ENCODE results near the gene SLCO4A1. TPM values are rescaled to one million over a fixed set of nuclear protein-coding genes. Genes with fewer than 3 reads are reported as not detected.

Gene SLCO4A1
- polyA plus RNA-seq, 3 donors, result 6.8 to 45.9 (median 37.8) TPM

DNA sequence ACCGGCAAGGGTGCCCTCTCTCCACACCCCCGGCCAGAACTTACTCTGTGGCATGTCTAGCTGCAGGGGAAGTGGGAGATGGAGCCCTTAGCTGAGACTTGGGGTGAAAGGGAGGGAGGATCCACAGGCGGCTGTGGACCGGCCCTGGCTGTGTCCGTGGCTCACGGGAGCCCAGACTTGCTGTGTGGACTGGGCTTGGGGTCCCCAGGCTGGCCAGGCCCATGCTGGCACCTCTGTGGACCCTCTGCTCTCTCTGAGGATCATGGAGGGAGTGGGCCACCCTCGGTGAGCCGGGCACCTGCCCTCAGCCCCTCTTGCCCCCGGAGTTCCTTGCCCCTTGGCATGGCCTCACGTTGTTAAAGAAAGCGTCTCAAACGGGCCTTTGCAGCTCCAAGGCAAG, 57.4 kb downstream of the SLCO4A1 start:
- WGBS, 3 donors, result 78 to 95% (median 89%) methylated on average over 12 of the region's 12 CpGs
- no peak overlapping the region for H3K27ac ChIP-seq (ENCODE audit: low read depth, low read length)

DNA sequence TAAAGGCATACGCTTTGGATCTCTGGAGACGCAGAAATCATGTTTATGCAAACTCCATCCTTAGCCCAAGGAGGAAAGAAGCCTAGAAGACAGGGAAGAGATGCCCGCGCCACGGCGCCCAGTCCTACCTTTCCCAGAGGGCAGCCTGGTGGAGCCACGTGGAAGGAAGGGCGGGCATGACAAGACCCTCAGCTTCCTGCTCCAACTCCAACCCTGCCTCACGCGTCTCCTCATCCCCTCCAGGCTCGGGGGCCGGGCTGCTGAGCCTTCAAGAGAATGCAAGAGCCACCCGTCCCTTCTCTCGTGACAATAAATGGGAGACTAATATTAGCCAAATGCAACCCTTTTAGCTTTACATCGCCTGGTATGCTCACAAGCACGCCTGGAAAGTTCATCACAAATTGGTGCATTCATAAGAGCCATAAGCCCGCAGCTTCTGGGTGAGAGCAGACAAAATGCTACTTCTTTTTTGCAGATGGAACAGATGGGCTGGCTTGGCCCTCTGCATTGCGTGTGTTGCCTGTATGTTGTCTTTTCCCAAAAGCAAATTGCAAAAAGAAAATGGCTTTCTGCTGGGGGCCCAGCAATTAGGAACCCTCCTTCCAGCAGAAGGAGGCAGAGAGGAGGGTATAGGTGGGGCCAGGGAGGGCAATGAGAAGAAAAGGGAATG, 58.1 kb downstream of the SLCO4A1 start:
- WGBS, 3 donors, result 75 to 92% (median 89%) methylated on average over 18 of the region's 18 CpGs
- H3K27ac ChIP-seq (ENCODE audit: low read depth, low read length), result no peak overlapping the region

DNA sequence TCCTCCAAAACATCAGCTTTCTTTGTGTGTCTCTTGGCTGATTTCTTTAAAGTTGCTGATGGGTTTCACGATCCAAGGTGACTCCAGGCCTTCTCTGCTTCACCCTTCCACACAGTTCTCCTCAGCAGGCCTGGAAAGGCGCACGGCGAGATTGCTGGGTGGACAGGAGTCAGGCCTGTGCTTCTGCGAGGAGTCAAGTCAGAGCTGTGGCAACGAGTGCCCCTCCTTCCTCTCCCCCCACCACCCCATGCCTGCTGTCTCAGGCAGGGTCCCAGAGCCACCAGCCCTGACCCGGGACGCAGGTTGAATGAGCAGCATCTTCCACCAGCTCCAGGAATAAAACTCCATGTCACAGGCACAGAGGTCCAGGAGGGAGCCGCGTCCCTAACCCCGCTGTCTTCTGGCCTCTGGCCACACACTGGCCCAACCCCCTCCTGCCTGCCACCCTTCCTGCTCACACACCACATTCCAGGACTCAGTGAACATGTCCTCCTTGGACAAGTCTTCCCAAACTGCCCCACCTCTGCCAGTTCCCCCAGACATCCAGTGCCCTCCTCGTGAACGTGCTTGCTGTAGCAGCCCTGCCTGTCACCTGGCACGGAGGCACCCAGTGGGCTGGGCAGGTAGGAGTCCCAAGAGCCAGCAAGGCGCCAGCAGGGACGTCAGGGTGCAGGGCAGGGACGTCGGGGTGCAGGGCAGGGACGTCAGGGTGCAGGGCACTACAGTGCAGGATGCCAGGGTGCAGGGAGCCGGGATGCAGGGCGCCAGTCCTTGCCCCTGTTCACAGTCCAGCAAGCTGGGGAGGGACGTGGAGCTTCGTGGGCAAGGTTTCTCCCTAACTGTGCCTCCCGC, 59.1 kb downstream of the SLCO4A1 start:
- WGBS, 3 donors, result 68 to 83% (median 82%) methylated on average over 24 of the region's 24 CpGs
- H3K27ac ChIP-seq (ENCODE audit: low read depth, low read length), result no peak overlapping the region

DNA sequence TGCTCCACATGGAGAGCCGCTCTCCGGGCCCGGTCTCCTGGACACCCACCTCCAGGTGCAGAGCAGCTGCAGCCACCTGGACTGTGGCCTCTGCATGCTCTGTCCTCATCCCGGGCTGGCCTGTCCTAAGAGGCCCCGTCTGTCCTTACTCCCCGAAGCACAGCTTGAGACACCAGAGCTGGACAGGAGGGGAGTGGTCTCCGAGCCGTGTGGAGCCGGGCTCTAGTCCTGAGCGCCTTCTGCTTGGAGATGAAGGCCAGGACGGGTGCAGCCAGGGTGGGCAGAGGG, 59.7 kb downstream of the SLCO4A1 start:
- no peak overlapping the region for H3K27ac ChIP-seq (ENCODE audit: low read depth, low read length)
- WGBS, 3 donors, result 61 to 85% (median 84%) methylated on average over 11 of the region's 11 CpGs

DNA sequence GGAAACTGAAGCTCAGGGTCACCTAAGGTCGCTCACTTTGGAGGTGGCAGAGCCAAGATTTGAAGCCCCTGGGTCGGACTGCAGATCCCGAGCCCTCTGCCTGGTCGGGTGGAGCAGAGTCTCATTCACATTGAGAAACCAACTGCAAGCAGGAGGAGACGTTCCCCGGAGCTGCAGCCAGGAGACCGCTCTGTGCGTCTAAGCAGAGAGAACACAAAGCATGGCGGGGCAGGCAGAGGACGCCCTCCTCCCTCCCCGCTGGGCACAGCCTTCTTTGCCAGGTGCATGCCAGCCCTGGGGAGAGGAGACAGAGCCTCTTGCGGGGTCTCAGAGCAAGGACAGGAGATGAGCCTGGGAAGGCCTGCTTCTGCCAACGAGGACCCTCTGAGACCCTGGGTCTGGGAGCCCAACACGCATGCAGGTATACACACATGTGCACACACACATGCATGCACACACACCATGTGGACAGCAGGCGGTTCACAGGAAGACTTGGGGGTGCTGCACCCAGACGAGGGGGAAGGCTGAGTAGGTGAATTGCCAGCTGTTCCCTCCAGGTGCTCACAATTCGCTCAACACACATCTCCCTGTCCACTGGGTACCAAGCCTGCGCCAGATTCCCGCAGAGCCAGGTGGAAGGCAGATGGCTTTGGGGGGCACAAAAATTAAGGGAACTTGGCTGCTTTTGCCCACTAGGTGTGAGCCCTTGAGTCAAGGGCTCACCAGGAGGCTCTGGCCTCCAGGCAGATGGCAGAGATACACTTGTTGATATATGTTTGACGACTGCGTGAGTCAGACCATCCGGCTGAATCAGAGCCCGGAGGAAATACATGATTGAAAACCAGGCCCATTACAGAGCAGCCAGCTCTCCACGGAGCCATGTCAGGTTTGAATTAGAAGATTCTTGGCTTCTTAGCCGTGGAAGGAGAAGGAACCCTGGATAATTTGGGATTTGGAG, 60.9 kb downstream of the SLCO4A1 start:
- H3K27ac ChIP-seq (ENCODE audit: low read depth, low read length), result no peak overlapping the region
- 72 to 82% (median 73%) methylated on average over 23 to 25 of the region's 25 CpGs for WGBS, 3 donors

DNA sequence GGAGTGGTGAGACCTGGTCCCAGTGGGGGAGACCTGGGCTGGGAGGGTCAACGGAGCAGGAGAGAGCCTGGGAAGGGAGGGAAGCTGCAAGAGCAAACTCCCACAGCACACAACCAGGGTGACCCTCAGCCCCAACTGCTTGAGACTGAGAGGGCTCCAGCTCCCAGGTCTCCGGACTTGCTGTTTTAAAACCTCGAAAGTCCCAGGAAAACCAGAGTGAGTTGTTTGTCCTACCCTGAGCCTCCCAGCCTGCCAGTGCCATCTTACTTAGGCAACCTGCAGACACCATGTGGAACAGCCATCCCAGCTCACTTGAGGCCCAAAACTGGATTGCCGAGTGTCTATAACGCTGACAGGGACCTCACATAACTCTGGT, 61.5 kb downstream of the SLCO4A1 start:
- H3K27ac ChIP-seq (ENCODE audit: low read depth, low read length), result no peak overlapping the region
- 75 to 86% (median 83%) methylated on average over 5 of the region's 5 CpGs for WGBS, 3 donors

DNA sequence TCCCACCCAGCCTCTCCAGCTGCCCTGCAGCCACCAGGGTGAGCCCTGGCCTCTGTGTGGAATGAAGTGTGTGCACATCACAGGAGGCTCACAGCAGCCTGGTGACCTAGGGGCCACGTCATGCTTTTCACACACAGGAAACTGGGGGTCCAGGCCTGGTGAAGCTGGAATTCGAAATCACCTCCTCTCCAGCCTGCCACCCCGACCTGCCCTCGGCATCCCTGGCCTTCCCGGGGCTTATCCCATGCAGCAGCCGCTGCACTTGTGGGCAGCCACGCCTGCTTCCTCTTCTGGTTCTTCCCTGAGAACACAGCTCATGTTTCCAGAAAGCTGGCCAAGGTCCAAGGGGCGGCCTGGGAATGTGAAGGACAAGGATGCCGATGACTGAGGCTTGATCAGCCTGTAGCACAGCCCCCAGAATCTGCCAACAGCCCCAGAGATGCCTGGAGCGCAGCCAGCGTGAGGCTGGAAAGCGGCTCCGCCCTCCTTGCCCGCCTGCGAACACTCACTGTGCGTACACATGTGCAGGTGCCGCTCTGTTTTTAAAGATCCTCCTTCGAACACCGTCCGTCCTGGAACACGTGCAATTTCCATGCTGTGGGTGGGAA, 62.1 kb downstream of the SLCO4A1 start:
- H3K27ac ChIP-seq (ENCODE audit: low read depth, low read length), result no peak overlapping the region
- 15 to 25% (median 22%) methylated on average over 21 of the region's 21 CpGs for WGBS, 3 donors

DNA sequence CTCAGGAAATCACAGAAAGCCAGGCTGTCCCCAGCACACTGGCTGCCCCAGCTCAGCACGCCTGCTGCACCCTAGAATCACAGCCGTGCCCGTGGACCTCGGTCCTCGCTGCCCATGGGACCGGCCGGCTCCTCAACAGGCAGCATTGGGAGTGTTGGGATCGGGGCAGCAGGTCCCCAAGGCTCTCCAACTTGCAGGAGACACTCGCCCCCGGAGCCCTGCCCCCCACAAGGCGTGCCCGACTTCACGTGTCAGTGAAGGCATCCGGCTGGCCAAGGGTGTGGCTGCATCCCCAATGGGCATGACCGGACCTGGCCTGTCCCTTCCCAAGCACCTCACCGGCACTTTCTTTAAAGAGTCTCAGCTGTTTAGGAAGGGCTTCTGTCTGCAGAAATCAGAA, 63.3 kb downstream of the SLCO4A1 start:
- WGBS, 3 donors, result 81 to 85% (median 84%) methylated on average over 16 of the region's 16 CpGs

DNA sequence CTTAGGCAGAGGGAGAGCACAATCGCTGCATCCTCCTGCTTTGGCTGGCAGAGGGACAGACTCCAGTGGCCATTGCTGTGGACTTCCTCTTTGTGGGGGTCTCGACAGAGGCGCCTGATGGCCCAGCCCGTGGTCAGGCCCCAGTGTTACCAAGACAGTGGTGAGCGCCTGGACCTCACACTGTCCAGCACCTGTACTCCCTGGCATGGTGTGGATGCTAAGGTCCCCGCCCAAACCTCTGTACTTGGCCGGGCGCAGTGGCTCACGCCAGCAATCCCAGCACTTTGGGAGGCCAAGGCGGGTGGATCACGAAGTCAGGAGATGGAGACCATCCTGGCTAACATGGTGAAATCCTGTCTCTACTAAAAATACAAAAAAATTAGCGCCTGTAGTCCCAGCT, 64.0 kb downstream of the SLCO4A1 start:
- H3K27ac ChIP-seq (ENCODE audit: low read depth, low read length), result no peak overlapping the region

More for the DNA sequence above, 63.3 kb downstream of the SLCO4A1 start:
- H3K27ac ChIP-seq (ENCODE audit: low read depth, low read length), result no peak overlapping the region

DNA sequence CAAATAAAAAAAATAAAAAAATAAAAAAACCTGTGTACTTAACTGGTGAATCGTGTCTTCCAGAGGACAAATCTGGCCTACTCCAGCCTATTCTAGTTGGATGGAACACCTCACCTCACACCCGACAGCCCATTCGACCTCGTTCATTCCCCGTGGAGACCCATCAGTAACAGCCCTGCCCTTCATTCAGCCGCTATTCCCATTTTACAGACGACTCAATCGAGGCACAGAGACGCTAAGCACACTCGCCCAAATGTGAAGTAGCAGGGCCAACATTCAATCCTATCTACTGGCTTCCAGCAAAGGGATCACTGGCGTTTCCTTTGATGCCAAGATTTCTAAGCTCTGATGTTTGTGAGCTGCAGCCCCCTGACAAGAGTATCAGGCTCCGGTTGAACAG, 64.6 kb downstream of the SLCO4A1 start:
- 68 to 84% (median 83%) methylated on average over 12 of the region's 12 CpGs for whole genome bisulfite sequencing, 3 donors
- no peak overlapping the region for H3K27ac ChIP-seq (ENCODE audit: low read depth, low read length)

More for the DNA sequence above, 64.0 kb downstream of the SLCO4A1 start:
- WGBS, 3 donors, result 73 to 84% (median 78%) methylated on average over 12 of the region's 12 CpGs

DNA sequence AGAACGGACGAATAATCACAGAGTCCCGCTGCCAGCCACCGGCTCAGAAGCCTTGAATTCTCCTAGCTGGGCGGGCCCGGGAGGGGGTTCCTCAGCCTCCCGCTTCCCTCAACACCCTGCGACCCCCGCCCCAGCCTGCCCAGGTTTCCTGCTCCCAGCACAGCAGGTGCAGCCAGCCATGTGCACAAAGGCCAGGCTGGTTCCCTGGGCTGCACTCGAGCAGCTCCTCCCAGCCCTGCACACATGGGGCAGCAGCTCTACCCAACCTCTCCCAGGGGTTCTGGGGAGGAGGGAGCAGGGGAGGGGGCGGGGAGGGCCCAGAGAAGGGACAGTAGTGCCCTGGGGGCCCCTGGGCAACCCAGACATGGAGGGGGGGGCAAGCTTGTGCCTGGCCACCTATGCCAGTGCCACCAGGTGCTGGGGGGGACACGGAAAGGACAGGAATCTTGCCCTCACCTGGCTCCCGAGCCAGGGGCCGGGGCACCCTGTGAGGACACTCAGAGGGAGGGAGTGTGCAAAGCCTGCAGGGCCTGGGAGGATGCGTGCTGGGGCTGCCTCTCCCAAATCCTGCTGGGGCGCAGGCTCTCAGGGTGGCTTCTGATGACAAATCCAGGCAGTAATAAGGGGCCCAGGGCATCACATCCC, 65.1 kb downstream of the SLCO4A1 start:
- no peak overlapping the region for H3K27ac ChIP-seq (ENCODE audit: low read depth, low read length)
- 41 to 63% (median 59%) methylated on average over 15 to 16 of the region's 16 CpGs for WGBS, 3 donors

DNA sequence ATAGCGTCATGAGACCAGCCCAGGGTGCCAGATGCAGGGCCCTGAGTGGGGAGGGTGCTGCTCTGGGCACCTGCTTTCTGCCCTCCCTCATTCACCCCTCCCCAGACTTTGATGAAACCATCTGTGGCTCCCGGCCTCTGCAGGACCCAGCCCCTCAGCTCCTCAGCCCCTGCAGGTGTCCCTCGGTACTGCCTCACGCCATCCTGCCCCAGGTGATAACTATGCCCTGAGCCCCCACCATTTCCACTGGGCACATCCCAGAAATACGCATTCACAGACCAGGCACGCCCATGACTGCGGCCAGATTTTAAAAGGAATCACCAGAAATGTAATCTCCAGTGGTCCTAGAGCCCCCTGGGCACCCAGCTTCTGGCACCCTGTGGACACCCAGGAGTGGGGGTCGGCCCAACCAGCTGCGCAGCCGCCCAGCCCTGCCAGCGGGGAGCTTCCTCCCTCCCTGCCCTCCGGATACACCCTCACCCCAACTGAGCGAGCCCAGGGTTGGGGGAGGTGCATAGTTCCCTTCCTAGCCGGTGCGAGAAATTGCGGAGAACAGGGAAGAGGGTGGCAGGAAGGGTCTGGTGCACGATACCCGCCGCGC, 65.7 kb downstream of the SLCO4A1 start:
- WGBS, 3 donors, result 0 to 4% (median 3%) methylated on average over 19 to 20 of the region's 20 CpGs
- H3K27ac ChIP-seq (ENCODE audit: low read depth, low read length), result no peak overlapping the region

DNA sequence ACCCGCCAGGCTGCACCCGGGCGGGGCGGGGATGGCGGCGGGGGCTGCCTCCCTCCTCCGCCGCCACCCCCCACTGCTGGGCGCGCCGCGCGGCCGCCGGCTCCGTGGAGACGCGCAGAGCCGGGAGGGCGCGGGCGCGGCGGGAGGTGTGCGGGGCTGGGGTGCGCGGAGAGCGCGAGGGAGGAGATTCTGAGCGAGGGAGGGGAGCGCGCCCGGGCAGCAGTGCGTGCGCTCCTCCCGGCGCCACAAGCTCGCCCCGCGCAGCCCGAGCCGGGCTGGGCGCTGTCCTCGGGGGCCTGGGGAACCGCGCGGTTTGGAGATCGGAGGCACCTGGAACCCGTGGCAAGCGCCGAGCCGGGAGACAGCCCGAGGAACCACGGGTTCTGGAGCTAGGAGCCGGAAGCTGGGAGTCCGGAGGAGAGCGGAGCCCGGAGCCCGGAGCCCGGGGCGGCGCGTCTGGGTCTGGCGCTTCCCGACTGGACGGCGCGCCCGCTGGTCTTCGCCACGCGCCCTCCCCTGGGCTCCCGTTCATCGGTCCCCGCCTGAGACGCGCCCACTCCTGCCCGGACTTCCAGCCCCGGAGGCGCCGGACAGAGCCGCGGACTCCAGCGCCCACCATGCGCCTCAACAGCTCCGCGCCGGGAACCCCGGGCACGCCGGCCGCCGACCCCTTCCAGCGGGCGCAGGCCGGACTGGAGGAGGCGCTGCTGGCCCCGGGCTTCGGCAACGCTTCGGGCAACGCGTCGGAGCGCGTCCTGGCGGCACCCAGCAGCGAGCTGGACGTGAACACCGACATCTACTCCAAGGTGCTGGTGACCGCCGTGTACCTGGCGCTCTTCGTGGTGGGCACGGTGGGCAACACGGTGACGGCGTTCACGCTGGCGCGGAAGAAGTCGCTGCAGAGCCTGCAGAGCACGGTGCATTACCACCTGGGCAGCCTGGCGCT, 66.6 kb downstream of the SLCO4A1 start, which contains the start of gene NTSR1:
Gene NTSR1, plus strand, starts transcription at position 246 of the 946 bp plus-strand sequence. Its CDS starts 372 bp downstream, at position 618.
- H3K27ac ChIP-seq (ENCODE audit: low read depth, low read length), result no peak within 1 kb of the TSS
- WGBS, 3 donors, result 9 to 16% (median 13%) methylated on average over 63 to 121 of the region's 124 CpGs

DNA sequence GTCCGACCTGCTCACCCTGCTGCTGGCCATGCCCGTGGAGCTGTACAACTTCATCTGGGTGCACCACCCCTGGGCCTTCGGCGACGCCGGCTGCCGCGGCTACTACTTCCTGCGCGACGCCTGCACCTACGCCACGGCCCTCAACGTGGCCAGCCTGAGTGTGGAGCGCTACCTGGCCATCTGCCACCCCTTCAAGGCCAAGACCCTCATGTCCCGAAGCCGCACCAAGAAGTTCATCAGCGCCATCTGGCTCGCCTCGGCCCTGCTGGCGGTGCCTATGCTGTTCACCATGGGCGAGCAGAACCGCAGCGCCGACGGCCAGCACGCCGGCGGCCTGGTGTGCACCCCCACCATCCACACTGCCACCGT, 67.2 kb downstream of the SLCO4A1 start:
- 64 to 79% (median 73%) methylated on average over 30 of the region's 30 CpGs for WGBS, 3 donors

DNA sequence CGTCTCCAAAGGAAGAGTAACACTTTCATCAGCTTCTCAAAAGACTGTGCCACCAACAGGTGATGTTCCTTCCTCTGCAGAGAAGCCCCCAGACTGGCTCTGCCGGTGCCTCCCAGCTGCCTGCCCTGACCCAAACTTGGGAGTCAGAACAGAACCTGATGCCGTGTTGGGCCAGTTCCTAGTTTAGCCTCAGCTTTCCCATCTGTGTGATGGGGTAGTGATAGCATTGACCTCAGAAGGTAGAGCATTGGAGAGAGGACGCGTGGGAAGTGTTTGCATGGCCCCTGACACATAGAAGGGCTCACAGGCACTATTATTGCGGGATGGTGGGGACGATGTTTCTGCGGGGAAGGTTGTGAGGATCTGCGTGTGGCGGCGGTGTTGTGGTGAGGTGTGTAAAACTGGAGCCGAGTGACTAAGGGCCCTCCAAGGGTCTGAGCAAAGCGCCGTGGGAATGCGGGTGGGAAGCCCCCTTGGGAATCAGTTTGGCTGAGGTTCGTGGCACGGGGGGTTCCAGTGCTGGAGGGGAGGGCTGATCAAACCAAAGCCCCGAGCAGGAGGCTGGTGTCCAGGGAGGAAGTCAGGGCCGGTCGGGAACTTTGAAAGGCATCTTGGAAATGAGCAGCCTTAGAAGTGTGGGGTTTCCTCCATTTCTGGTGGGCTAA, 68.0 kb downstream of the SLCO4A1 start:
- 66 to 74% (median 71%) methylated on average over 20 of the region's 20 CpGs for WGBS, 3 donors
- no peak overlapping the region for H3K27ac ChIP-seq (ENCODE audit: low read depth, low read length)

More for the DNA sequence above, 67.2 kb downstream of the SLCO4A1 start:
- H3K27ac ChIP-seq (ENCODE audit: low read depth, low read length), result no peak overlapping the region

All from adipose tissue (tissue), 3 donors.